H54 (cell line): ENCODE data around the gene MRPL9.
A peak's percentile ranks its signal among the peaks of the same experiment; 100 is the strongest.
"Not testable (repeated sequence)": the region's sequence is repeated elsewhere in the genome, so short reads cannot be mapped to it uniquely, and the experiment has no call there.

Experiments used
- DNase-seq: peaks from one replicate; pipeline ENCODE4 v3.0.0; 2011; ENCODE audit warnings: low spot score, mixed read lengths; ENCODE audit not compliant: insufficient read length
- FAIRE-seq: peaks from 3 replicates; lab custom pipeline; 2011; peaks lifted over from hg19 to GRCh38; lab: Jason Lieb, UNC
- POLR2A ChIP-seq: IDR thresholded peaks from 2 replicates; pipeline ENCODE4 v1.6.1; 2011; ENCODE audit warnings: low read depth, mild to moderate bottlenecking, low read length

Gene MRPL9

GRCh38 chr1:151800830-151801229 is 37.5 kb upstream of the MRPL9 start:
- DNase-seq, result no peak
- TF ChIP-seq POLR2A, result no peak
- no peak for FAIRE-seq

DNA sequence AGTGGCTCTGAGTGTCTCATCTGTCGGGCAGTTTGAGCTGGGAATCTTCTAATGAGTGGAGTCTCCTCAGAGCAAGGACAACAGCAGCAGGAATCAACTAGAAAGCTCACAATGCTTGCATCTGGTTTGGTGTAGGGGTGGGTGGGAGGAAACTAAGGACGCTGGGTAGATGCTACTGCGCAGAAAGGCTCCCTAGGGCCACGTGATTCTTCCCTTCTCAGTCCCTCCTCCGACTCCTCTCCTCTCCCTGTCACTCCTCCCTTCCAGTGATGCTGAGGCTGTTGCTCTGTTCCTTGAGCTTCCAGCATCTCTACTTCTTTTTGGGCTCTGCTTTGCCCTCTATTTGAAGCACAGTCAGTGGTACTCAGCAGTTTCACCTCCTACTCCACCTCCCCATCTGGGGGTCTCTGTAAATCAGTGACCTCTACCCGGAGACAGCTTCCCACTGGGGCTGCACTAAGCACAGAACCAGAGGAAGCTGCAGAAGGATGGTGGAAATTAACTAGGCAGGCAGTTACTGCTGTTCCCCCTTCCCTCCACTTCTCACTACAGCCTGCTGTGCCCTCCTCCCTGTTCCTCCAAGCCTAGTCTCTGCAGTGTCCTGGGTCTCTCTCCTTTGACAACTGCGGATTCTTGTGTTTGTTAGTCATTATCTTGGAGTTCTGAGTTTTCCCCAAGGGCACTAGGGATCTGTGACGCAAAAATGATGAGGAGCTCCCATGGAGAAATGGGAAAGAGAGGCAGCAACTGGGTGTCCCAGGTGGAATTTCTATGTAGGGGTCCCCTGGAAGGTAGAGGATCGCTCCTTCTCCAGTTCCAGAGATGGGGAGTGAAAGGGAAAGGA is 36.1 kb upstream of the MRPL9 start:
- FAIRE-seq (no peak), DNase-seq (no peak)
- no peak for TF ChIP-seq POLR2A

GRCh38 chr1:151798571-151798970 is 35.3 kb upstream of the MRPL9 start:
- no peak for FAIRE-seq
- no peak for TF ChIP-seq POLR2A
- DNase-seq, result no peak

- FAIRE-seq (no peak), DNase-seq (peak; percentile 75)
- TF ChIP-seq POLR2A, result no peak; the same call in 1 of the 2 replicates
Observed at GRCh38 chr1:151790940-151791651, 27.8 kb upstream of the MRPL9 start.

DNA sequence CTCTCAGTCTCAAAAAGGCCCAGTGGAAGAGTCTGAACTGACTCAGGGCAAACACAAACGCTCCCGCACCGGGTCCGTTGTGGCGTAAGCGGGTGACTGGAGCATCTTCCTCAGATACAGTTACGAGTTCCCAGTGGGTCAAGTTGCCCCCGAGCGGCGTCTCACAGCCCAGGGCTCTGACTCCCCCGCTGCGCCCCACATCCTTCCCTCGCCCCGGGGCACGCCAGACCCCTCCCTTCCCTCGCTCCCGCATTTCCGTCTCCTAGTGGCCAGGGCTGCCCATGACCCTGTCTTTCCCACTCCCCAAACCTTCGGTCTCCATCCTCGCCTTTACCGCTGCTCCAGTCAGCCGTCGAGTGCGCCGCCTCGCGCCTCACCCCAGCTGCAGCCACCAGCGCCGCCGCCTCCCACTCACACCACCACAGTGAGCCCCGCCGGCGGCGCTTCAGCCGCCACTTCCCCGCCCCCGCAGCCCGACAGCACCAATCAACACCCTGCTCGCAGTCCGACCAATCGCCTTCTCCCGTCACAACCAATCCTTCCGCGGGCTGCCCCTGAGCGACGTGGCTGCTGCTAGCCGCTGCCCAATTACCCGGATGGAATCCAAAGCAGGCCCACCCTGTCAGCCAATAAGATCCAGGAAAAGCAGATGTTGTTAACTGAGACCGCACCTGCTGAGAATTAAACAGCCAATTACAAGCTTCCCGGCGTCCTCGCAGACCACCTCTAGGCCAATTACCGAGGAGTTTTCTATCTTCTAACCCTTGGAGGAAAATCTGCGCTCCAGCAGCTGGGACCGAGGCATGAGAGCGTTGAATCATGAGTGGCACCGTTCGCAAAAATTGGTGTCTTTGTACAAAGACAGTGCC is 27.0 kb upstream of the MRPL9 start, which contains the start of gene TDRKH:
TSS of gene TDRKH (minus strand) at position 430 of the 869 bp plus-strand sequence. CDS start 7,478 bp downstream, outside the sequence.
- DNase-seq (peak; percentile 100), FAIRE-seq (peak; percentile 90)
- peak; percentile 92 for TF ChIP-seq POLR2A

DNA sequence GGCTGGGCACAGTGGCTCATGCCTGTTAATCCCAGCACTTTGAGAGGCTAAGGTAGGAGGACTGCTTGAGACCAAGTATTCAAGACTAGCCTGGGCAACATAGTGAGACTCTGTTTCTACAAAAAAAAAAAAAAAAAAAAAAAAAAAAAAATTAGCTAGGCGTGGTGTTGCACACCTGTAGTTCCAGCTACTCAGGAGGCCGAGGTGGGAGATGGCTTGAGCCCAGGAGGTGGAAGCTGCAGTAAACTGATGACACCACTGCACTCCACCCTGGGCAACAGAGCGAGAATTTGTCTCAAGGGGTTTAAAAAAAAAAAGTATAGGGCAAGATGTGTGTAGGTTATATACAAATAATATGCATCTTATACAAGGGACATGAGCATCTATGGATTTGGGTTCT is 24.4 kb upstream of the MRPL9 start:
- FAIRE-seq, result no peak
- no peak for DNase-seq
- no peak for TF ChIP-seq POLR2A

GRCh38 chr1:151783796-151784195 is 20.5 kb upstream of the MRPL9 start:
- no peak for TF ChIP-seq POLR2A
- DNase-seq (no peak), FAIRE-seq (no peak)

DNA sequence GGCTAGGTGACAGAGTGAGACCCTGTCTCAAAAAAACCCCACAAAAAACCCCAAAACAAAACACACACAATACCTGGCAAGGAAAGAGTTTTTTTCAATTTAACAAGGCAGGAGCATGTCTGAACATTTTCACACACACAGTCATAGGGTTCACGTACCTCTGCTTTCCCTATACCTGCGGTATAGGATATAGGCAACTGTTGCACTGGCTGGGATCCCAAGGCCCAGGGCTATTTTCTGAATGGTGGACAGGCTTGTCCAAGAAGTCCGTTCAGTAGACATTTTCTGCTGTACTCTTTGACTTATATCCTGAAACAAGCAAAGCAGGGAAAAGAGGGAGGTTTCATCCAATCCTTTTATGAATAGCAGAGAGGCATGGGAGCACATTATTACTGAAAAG is 19.4 kb upstream of the MRPL9 start:
- TF ChIP-seq POLR2A, result no peak
- DNase-seq (no peak), FAIRE-seq (no peak)

DNA sequence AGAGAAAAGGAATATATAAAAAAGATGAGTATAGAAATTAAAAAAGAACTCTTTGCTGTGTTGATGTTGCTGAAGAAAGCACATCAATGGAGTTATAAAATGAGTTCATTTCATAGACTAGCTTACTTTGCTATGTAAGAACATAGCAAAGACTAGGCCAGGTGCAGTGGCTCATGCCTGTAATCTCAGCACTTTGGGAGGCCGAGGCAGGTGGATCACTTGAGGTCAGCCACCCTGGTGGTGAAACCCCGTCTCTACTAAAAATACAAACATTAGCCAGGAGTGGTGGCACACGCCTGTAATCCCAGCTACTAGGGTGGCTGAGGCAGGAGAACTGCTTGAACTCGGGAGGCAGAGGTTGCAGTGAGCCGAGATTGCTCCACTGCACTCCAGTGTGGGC is 18.7 kb upstream of the MRPL9 start:
- not testable (repeated sequence) for FAIRE-seq, DNase-seq

GRCh38 chr1:151780736-151781135 is 17.4 kb upstream of the MRPL9 start:
- not testable (repeated sequence) for DNase-seq

GRCh38 chr1:151779852-151780251 is 16.6 kb upstream of the MRPL9 start:
- DNase-seq (no peak), FAIRE-seq (no peak)
- TF ChIP-seq POLR2A, result no peak

More at GRCh38 chr1:151780736-151781135, 17.4 kb upstream of the MRPL9 start:
- not testable (repeated sequence) for FAIRE-seq

DNA sequence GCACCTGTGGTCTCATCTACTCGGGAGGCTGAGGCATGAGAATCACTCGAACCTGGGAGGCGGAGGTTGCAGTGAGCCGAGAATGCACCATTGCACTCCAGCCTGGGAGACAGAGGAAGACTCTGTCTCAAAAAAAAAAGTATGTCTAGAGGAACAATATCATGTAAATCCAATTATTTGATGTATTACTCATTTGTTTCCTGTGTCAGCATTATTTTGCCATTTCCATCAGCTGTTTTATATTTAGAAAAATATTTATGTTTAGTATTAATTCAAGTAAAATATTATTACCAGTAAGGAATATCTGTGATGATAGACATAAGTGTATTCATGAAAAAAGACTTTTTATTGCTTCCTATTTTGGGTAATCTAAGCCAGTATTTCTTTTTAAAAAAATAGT is 14.0 kb upstream of the MRPL9 start:
- FAIRE-seq, result no peak
- TF ChIP-seq POLR2A, result no peak
- no peak for DNase-seq

DNA sequence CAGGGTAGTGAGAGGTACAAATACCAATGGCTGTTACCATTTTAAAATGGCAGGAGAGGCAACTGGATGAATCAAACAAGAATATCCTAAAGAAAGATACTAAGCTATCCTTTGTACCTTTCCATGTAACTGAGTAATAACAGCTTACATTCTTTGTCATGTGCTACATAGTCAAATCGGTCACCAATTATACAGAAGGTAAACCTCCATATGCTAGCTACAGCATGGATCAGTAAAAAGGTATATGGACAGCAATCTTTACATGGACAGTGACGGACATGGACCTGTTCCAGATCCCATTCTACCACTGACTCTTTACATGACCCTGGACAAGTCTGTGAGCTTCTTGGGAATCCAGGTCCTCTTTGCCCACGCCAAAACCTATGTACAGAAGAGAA is 13.4 kb upstream of the MRPL9 start:
- TF ChIP-seq POLR2A, result no peak
- DNase-seq, result no peak
- no peak for FAIRE-seq

DNA sequence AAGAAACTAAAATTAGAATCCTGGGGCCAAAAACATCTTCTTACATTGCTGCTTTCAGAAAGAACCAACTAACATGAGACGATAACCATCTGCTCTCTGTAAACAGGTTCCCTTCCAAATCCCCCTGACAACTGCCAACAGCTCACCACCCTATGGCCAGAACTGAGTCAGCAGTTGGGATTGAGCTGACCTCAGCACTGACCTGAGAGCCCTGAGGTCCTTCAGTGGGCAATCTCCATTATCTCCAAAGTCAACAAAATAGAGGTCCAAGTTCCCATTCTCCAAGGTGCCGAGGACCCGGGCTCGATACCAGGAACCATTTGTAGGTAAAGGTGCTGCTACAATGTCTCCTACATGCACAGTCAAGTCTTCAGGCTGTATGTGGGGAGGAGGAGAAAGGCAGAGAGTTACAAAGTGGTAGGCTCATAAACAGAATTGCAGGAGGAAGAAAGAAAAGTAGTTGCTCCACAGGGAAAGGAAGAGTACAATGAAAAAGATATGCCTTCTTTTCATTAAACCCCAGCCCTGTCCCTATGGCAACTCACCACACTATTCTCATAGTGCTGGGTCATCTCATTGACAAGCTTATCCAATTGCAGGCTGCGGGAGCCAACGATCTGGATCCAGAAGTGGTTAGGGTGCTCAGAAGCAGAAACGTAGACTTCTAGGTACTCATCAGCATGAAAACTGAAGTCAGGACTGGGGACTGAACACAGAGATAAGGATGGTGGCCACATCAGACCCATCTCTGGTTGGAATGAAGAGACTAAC is 12.8 kb upstream of the MRPL9 start:
- no peak for TF ChIP-seq POLR2A
- DNase-seq, result no peak
- FAIRE-seq, result no peak
